ENCODE measurements around the gene CIAO3.

GRCh38 chr16:759110-759910, 18.5 kb upstream of the CIAO3 start:
- TF ChIP-seq GLIS1 (tag by site-specific recombination; IDR thresholded peaks at IDR 0.05) (no peak), CTCF (tag by site-specific recombination; IDR thresholded peaks at IDR 0.05) (no peak), ZNF555 (tag by site-specific recombination; conservative IDR thresholded peaks at IDR 0.05) (no peak), ZNF830 (tag by site-specific recombination; IDR thresholded peaks at IDR 0.05; ENCODE audit: low read depth) (no peak), REST (tag by site-specific recombination; IDR thresholded peaks at IDR 0.05) (no peak), ZNF645 (tag by site-specific recombination; IDR thresholded peaks at IDR 0.05) (no peak), ATF2 (tag by site-specific recombination; IDR thresholded peaks at IDR 0.05; ENCODE audit: low read depth) (no peak), ZNF544 (tag by site-specific recombination; IDR thresholded peaks at IDR 0.05) (no peak), ZNF398 (tag by site-specific recombination; IDR thresholded peaks at IDR 0.05) (no peak)
